T-cell (primary cell): ENCODE data around the gene MBNL2. TPM values are rescaled to one million over a fixed set of nuclear protein-coding genes. Genes with fewer than 3 reads are reported as not detected.

Experiments
- ATAC-seq, 4 experiments: fragments of 200-7000 bp in 3 of 4; fragments of 150-1000 bp in 1 of 4; cut with Tn5 transposase; replicated peaks in 1 of 4; 1 replicate in 3 of 4; 2 replicates in 1 of 4; pipeline ENCODE4 v1.10.0; 2021; ENCODE audit warnings: moderate library complexity in 3 of 4, mild to moderate bottlenecking in 2 of 4, moderate number of reproducible peaks in 1 of 4
- CTCF ChIA-PET, 2 donors: fragments of 300-600 bp; sonication (Branson Sonifier 250); formaldehyde crosslinking; loops; one replicate each; lab custom pipeline; 2022; ENCODE audit warnings: antibody characterized with exemption in 2 of 2; lab: Charles Lee
- POLR2A ChIA-PET, 2 donors: fragments of 300-600 bp; sonication (Branson Sonifier 250); formaldehyde crosslinking; loops; one replicate each; lab custom pipeline; 2022; ENCODE audit warnings: antibody characterized with exemption in 2 of 2; lab: Charles Lee
- DNase-seq, 35 experiments: peaks; one replicate each; pipeline versions ENCODE4 v3.0.0 to v3.0.0-alpha.2; 2013 to 2023
- H3K27ac ChIP-seq: one replicate; pipeline ENCODE4 v1.5.1; 2013; ENCODE audit warnings: low read length
- H3K27me3 ChIP-seq, 2 experiments: replicated peaks in 1 of 2; 1 replicate in 1 of 2; 2 replicates in 1 of 2; pipeline versions ENCODE4 v1.6.1 to v1.7.0; 2013; ENCODE audit warnings: low read length in 1 of 2, mixed read lengths in 1 of 2; ENCODE audit not compliant: control insufficient read depth in 2 of 2, insufficient read depth in 2 of 2; ENCODE audit errors: extremely low read depth in 1 of 2
- H3K36me3 ChIP-seq, 2 donors: 1 replicate in 1 of 2; 2 replicates in 1 of 2; pipeline versions ENCODE4 v1.6.1 to v1.7.0; 2013; ENCODE audit warnings: low read length in 1 of 2; ENCODE audit not compliant: control insufficient read depth in 2 of 2, insufficient read depth in 1 of 2; ENCODE audit errors: extremely low read depth in 1 of 2
- H3K4me1 ChIP-seq, 2 experiments: 1 replicate in 1 of 2; 2 replicates in 1 of 2; pipeline versions ENCODE4 v1.6.1 to v1.7.0; 2013; ENCODE audit warnings: low read length in 2 of 2, mixed read lengths in 1 of 2; ENCODE audit not compliant: insufficient read depth in 2 of 2, control insufficient read depth in 1 of 2; ENCODE audit errors: extremely low read depth in 1 of 2
- H3K4me3 ChIP-seq, 2 donors: 1 replicate in 1 of 2; 2 replicates in 1 of 2; pipeline versions ENCODE4 v1.5.1 to v1.7.0; 2013; ENCODE audit warnings: mild to moderate bottlenecking in 2 of 2, low read length in 1 of 2, moderate library complexity in 1 of 2; ENCODE audit not compliant: control insufficient read depth in 1 of 2; ENCODE audit errors: extremely low read depth in 1 of 2
- H3K9me3 ChIP-seq: 2 replicates; pipeline ENCODE4 v1.7.0; 2013
- H3K27ac Mint-ChIP-seq, 2 donors: one replicate each; pipeline ENCODE4 v1.8.0; 2020 to 2021; ENCODE audit warnings: mild to moderate bottlenecking in 2 of 2, mixed read lengths in 2 of 2
- H3K27me3 Mint-ChIP-seq, 2 donors: one replicate each; pipeline ENCODE4 v1.8.0; 2021 to 2022; ENCODE audit warnings: mixed read lengths in 2 of 2
- H3K36me3 Mint-ChIP-seq: one replicate; pipeline ENCODE4 v1.8.0; 2021; ENCODE audit warnings: mixed read lengths
- H3K4me1 Mint-ChIP-seq, 3 donors: one replicate each; pipeline ENCODE4 v1.8.0; 2020 to 2022; ENCODE audit warnings: mixed read lengths in 3 of 3, mild to moderate bottlenecking in 1 of 3
- H3K4me3 Mint-ChIP-seq, 3 donors: one replicate each; pipeline ENCODE4 v1.8.0; 2020 to 2022; ENCODE audit warnings: mild to moderate bottlenecking in 3 of 3, mixed read lengths in 3 of 3, moderate library complexity in 3 of 3
- H3K9me3 Mint-ChIP-seq, 3 donors: one replicate each; pipeline ENCODE4 v1.8.0; 2020 to 2022; ENCODE audit warnings: mixed read lengths in 3 of 3
- WGBS: methylation state at CpG from one replicate; pipeline ENCODE4 v1.1.5; 2013; ENCODE audit warnings: missing lambda C conversion rate; ENCODE audit not compliant: insufficient coverage; 5-methylcytosine and 5-hydroxymethylcytosine counted together
- total RNA-seq, 35 experiments: library from RNA in 6 of 35; stranded (reverse) in 6 of 35; fragments of 120-200 nt in 1 of 35; gene quantifications; one replicate each; pipeline versions ENCODE4 v1.2.1 to v1.2.4 and lab custom pipeline; 2013 to 2026

MBNL2 gene
- total RNA-seq, 5 donors from 2014 or later (not counting 1 experiment from before 2014, with no cell fraction given), result 21.0 to 33.7 (median 28.5) TPM

DNA sequence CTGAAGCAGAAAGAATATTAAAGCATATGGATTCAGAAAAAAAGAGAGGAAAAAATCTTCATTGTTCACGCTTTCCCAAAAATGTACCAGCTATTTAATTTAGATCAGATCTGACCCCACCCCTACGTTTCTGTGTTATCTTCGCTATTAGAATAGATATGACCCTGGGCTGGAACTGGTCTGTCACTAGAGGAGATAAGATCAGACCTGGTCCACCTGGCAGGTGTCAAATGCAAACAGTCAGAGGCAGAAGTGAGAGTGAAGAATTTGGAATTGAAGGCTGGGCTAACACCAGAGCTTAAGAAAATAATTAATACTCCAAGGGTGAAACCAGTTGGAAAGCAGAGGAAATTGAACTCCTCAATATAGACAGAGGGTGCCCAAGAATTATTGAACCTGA lies 30.0 kb upstream of the MBNL2 start:
- H3K9me3 ChIP-seq, result no peaks in the 10 kb centered on the region
- DNase-seq (no peak), ATAC-seq (no peak)
- no peak overlapping the region for H3K4me3 ChIP-seq
- no peaks in the 10 kb centered on the region for H3K9me3 Mint-ChIP-seq
- H3K27ac Mint-ChIP-seq, result no peak overlapping the region
- no peak overlapping the region for H3K4me3 Mint-ChIP-seq
- no peaks in the 10 kb centered on the region for H3K27me3 ChIP-seq
- H3K4me1 ChIP-seq, result peaks cover 0 to 7% of the 10 kb centered on the region in 2 experiments
- H3K36me3 Mint-ChIP-seq, result no peaks in the 10 kb centered on the region
- H3K27ac ChIP-seq, result no peak overlapping the region
- CTCF ChIA-PET, result interaction anchor here in 1 of 2 donors (0.6 kb wide), 1 partner anchor 89 kb away, joined by 4 read pairs; no protein-coding TSS in a partner anchor
- peaks cover 6 to 14% (median 7%) of the 10 kb centered on the region in 3 donors for H3K4me1 Mint-ChIP-seq
- no CpG with 5 or more reads among the region's 3 CpGs for WGBS
- peaks cover 2 to 12% of the 10 kb centered on the region in 2 donors for H3K27me3 Mint-ChIP-seq
- no peaks in the 10 kb centered on the region for H3K36me3 ChIP-seq
- POLR2A ChIA-PET, result no interaction called here

DNA sequence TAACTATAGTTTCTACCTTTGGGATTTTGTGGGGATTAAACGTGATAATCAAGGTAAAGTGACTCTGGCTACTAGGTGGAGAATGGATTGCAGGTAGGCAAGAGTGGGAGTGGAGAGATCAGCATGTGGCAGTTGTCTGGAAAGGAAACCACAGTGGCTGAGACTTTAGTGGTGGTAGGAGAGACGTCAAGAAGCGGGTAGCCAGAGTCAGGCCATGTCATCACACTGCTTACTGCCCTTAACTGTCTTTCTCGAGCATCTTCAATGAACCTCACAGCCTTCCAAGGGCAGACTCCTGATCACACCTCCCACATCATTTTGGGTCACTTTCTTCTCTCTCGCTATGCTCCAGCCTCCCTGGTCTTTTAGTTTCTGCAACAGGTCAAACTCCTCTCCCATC lies 28.6 kb upstream of the MBNL2 start:
- Mint-ChIP-seq H3K9me3 (peaks cover 0 to 2% (median 0%) of the 10 kb centered on the region in 3 donors), H3K4me3 (no peak overlapping the region), H3K4me1 (peaks cover 1 to 9% (median 3%) of the 10 kb centered on the region in 3 donors), H3K36me3 (no peaks in the 10 kb centered on the region), H3K27ac (no peak overlapping the region), H3K27me3 (peaks cover 6 to 12% of the 10 kb centered on the region in 2 donors)
- Histone ChIP-seq H3K27ac (no peak overlapping the region), H3K27me3 (no peaks in the 10 kb centered on the region), H3K9me3 (no peaks in the 10 kb centered on the region), H3K36me3 (no peaks in the 10 kb centered on the region), H3K4me1 (peaks cover 0 to 7% of the 10 kb centered on the region in 2 experiments), H3K4me3 (no peak overlapping the region)
- 79% methylated on average over 2 of the region's 5 CpGs for WGBS
- CTCF ChIA-PET, result no interaction called here
- DNase-seq (no peak), ATAC-seq (no peak)
- POLR2A ChIA-PET, result no interaction called here

DNA sequence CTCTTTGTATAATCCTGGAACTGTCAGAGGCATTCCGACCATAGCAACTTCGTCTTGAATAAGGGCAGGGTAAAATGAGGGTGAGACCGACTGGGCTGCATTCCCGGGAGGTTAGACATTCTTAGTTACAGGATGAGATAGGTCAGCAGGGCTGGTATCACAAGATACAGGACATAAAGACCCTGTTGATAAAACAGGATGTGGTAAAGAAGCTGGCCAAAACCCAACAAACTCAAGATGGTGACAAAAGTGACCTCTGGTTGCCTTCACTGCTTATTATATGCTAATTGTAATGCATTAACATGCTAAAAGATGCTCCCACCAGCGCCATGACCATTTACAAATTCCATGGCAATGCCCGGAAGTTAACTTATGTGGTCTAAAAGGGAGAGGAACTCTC lies 27.7 kb upstream of the MBNL2 start:
- no peak overlapping the region for H3K27ac ChIP-seq
- H3K9me3 Mint-ChIP-seq, result peaks cover 0 to 9% (median 0%) of the 10 kb centered on the region in 3 donors
- H3K4me1 ChIP-seq, result peaks cover 0 to 7% of the 10 kb centered on the region in 2 experiments
- no peaks in the 10 kb centered on the region for H3K36me3 Mint-ChIP-seq
- no peak overlapping the region for H3K4me3 ChIP-seq
- no peak overlapping the region for H3K4me3 Mint-ChIP-seq
- H3K4me1 Mint-ChIP-seq, result no peaks in the 10 kb centered on the region
- 60% methylated on average over 1 of the region's 6 CpGs for WGBS
- H3K27ac Mint-ChIP-seq, result no peak overlapping the region
- ChIA-PET CTCF (no interaction called here), POLR2A (no interaction called here)
- no peaks in the 10 kb centered on the region for H3K27me3 ChIP-seq
- no peak for ATAC-seq
- H3K36me3 ChIP-seq, result no peaks in the 10 kb centered on the region
- H3K9me3 ChIP-seq, result no peaks in the 10 kb centered on the region
- no peak for DNase-seq
- peaks cover 9 to 11% of the 10 kb centered on the region in 2 donors for H3K27me3 Mint-ChIP-seq

DNA sequence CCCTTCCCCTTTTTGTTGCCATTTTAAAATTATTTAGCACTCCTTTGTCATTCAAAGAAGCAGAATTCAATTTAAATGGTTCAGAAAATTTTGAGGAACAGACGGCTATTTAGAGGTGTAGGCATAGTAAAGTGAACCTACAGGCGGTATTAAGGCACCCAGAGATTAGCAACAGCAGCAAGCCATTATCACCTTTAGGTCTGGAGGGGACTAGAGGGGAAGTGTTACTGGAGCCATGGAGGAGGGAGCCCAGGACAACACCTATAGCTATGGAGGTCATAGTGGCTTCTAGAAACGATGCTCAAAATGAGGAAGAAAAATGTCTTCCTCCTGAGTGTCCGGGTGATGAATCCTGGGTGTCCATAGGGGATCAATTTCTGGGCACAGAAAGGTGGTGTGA lies 25.8 kb upstream of the MBNL2 start:
- Histone ChIP-seq H3K4me1 (peaks cover 0 to 3% of the 10 kb centered on the region in 2 experiments), H3K36me3 (no peaks in the 10 kb centered on the region), H3K4me3 (no peak overlapping the region), H3K27ac (no peak overlapping the region), H3K9me3 (no peaks in the 10 kb centered on the region), H3K27me3 (no peaks in the 10 kb centered on the region)
- no peak for ATAC-seq
- H3K27me3 Mint-ChIP-seq, result peaks cover 12 to 14% of the 10 kb centered on the region in 2 donors
- H3K36me3 Mint-ChIP-seq, result no peaks in the 10 kb centered on the region
- ChIA-PET POLR2A (interaction anchor here in 1 of 2 donors (0.6 kb wide), 1 partner anchor 16 kb away, joined by 3 read pairs; no protein-coding TSS in a partner anchor), CTCF (no interaction called here)
- no peak overlapping the region for H3K4me3 Mint-ChIP-seq
- 80% methylated on average over 1 of the region's 4 CpGs for WGBS
- no peak for DNase-seq
- H3K4me1 Mint-ChIP-seq, result no peaks in the 10 kb centered on the region
- H3K27ac Mint-ChIP-seq, result no peak overlapping the region
- peaks cover 0 to 9% (median 0%) of the 10 kb centered on the region in 3 donors for H3K9me3 Mint-ChIP-seq

DNA sequence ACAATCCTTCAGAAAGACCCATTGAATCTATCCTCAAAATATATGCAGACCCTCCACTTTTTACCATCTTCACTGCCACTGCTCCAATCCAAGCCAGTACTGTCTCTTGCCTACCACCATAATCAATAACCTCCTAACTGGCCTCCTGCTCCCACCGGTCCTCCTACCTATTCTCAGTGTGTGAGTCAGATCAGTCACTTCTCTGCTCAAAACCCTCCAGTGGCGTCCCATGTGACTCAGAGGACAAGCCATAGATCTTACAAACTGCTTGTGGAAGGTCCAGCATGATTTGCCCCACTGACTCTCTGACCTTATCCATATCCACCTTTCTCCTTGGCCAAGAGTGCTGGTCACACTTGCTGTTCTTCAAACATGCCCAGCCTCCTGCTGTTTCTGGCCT lies 23.4 kb upstream of the MBNL2 start:
- Histone ChIP-seq H3K4me1 (no peaks in the 10 kb centered on the region), H3K9me3 (no peaks in the 10 kb centered on the region), H3K27ac (no peak overlapping the region), H3K27me3 (no peaks in the 10 kb centered on the region), H3K36me3 (no peaks in the 10 kb centered on the region), H3K4me3 (no peak overlapping the region)
- Mint-ChIP-seq H3K9me3 (peaks cover 0 to 9% (median 0%) of the 10 kb centered on the region in 3 donors), H3K4me1 (no peaks in the 10 kb centered on the region), H3K27me3 (peaks cover 12 to 18% of the 10 kb centered on the region in 2 donors), H3K4me3 (no peak overlapping the region), H3K27ac (no peak overlapping the region), H3K36me3 (no peaks in the 10 kb centered on the region)
- ChIA-PET POLR2A (no interaction called here), CTCF (no interaction called here)
- no peak for ATAC-seq
- WGBS, result 60% methylated on average over 2 of the region's 2 CpGs
- DNase-seq, result no peak

DNA sequence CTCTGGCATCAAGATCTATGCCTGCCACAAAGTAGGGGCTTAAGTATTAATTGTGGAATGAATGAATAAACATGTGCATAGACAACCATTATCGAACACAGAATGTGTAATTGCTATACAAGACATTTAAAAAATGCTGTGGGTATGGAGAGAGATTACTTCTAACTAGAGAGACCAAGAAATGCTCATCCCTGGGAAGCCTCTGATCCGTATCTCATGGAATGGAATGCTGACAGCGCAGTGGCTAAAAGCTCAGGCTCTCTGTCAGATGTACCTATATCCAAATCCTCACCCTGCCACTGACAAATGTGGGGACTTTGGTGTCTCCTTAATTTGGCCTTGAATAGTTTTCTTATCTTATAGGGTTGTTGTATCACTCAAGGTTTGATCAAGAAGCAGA lies 22.7 kb upstream of the MBNL2 start:
- ATAC-seq (no peak), DNase-seq (no peak)
- no peak overlapping the region for H3K4me3 ChIP-seq
- ChIA-PET POLR2A (no interaction called here), CTCF (no interaction called here)
- no peaks in the 10 kb centered on the region for H3K4me1 ChIP-seq
- no peaks in the 10 kb centered on the region for H3K36me3 ChIP-seq
- H3K9me3 Mint-ChIP-seq, result peaks cover 0 to 9% (median 0%) of the 10 kb centered on the region in 3 donors
- no peak overlapping the region for H3K27ac Mint-ChIP-seq
- no peaks in the 10 kb centered on the region for H3K9me3 ChIP-seq
- H3K27ac ChIP-seq, result no peak overlapping the region
- H3K4me1 Mint-ChIP-seq, result no peaks in the 10 kb centered on the region
- no peaks in the 10 kb centered on the region for H3K36me3 Mint-ChIP-seq
- H3K27me3 Mint-ChIP-seq, result peaks cover 12 to 18% of the 10 kb centered on the region in 2 donors
- H3K4me3 Mint-ChIP-seq, result no peak overlapping the region
- no CpG with 5 or more reads among the region's 3 CpGs for WGBS
- no peaks in the 10 kb centered on the region for H3K27me3 ChIP-seq
